HL-60 (cell line): Measurements from ENCODE around the gene ACOT9.

Experiments used
- CTCF ChIP-seq: IDR thresholded peaks from one replicate; pipeline ENCODE4 v1.5.1; 2011; ENCODE audit warnings: low read length, control low read depth, inconsistent platforms; ENCODE audit not compliant: insufficient read depth
- GABPA ChIP-seq: IDR thresholded peaks from 2 replicates; pipeline ENCODE4 v1.6.1; 2012; ENCODE audit warnings: low read depth
- POLR2AphosphoS5 ChIP-seq: IDR thresholded peaks from 2 replicates; pipeline ENCODE4 v1.6.1; 2012; ENCODE audit warnings: low read depth
- REST ChIP-seq: IDR thresholded peaks from 2 replicates; pipeline ENCODE4 v1.6.1; 2012; ENCODE audit warnings: low read depth; ENCODE audit not compliant: insufficient replicate concordance

- TF ChIP-seq CTCF = no peak
- TF ChIP-seq POLR2AphosphoS5 = no peak
- no peak for TF ChIP-seq GABPA
- TF ChIP-seq REST = no peak
Measured at GRCh38 chrX:23704673-23705206, 38.3 kb downstream of the ACOT9 start.
